ENCODE data around the gene STUM.

Gene STUM

DNA sequence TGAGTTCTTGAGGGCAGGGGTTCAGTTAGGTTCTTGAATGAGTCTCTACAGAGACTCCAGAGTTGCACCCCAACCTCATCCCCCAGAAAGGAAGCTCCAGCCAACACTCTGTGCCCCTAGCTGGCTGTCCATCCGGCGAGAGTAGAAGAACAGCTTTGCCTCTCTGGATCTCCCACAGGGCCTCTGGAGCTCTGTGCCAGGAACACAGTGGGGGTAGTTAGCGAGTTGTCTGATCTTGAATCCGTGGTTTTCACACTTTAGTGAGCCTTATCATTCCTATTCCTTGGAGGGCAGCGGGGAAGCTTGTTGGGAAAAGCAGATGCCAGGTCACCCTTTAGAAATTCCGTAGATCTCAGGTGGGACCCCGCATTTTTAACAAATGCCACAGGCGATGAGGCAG lies 45.0 kb downstream of the STUM start:
- TF ChIP-seq GATA3 (IDR thresholded peaks at IDR 0.05; ENCODE audit: low read depth, low read length), result no peak
- TF ChIP-seq GATA2 (IDR thresholded peaks at IDR 0.05; ENCODE audit: low read depth, low read length), result no peak

DNA sequence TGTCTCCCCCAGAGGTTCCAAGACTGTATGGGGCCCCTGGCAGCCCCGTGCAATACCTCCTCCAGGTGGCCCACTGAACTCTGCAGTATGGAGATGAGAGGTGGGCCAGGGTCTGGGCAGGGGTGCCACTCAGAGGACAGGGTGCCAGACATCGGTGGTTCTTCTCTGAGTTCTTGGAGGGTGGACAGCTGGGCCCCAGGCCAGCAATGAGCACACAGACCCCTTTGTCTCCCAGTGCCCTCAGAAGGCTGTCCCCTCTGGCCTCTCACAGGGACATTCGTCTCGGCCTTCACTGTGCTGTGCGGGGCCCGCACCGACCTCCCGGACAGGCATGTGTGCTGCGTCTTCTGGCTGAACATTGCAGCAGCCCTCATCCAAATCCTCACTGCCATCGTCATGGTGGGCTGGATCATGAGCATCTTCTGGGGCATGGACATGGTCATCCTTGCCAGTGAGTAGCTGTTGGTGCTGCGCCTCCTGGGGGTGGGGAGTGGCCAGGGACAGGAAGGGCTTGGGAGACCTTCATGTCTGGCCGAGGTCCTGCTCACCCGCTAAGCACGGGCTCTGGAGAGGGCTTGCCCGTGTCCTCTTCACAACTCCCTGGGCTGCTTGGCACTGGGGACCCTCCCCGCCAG lies 48.1 kb downstream of the STUM start:
- TF ChIP-seq GATA3 (IDR thresholded peaks at IDR 0.05; ENCODE audit: low read depth, low read length) (no peak), GATA2 (IDR thresholded peaks at IDR 0.05; ENCODE audit: low read depth, low read length) (no peak)

DNA sequence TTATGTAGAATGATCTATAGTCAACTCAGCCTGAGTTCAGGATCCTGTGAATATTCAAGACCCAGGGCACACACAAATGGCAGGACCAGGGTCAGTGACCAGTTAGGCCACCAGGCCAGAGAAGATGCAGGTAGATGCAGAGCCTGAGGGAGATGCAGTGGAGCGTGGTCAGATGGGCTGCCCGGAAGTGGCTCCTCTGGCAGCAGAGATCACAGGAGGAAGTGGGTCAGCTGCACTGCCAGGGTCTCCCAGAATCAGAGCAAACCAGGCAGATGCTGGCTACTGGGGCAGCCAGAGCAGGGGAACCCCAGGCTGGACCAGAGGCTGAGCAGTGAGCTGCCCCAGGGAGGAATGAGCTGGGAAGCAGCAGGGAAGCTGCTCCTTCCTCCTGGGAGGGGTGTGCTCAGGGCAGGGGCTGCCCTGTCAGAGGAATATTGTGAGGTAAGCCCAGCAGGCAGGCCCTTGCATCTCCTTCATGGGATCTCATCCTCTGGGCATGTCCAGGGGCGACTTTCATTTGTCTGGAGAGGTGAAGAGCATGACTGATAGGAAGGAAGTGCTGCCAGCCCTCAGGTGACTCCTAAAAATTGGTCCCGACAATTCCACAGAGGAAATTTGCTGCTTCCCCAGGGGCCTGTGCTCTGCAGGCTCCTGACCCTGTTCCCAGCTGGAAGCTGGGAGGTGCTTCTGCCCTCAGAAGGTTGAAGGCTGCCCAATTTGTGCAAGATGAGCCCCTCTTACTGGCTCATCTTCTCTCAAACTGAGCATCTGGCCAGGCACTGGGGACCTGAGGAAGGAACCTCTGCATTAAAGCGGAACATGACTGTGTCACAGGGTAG lies 49.3 kb downstream of the STUM start:
- TF ChIP-seq GATA3 (IDR thresholded peaks at IDR 0.05; ENCODE audit: low read depth, low read length), result no peak
- no peak for TF ChIP-seq GATA2 (IDR thresholded peaks at IDR 0.05; ENCODE audit: low read depth, low read length)

DNA sequence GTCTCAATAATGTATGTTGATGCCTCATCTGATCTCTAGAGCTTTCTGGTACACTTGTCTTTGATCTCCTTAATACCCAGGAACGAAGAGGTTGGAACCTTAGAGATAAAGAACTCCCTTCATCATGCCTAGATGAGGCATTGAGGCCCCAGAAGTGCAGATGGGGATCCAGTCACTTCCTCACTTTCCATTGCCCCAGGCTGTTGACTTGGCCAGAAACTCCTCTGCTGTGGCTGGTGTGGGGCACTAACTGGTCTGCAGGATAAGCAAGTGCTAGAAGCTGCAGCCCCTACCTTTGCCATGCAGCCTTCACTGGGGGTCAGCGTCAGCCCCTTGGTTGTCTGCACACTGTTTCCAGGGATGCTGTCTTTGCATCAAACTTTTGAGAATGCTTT lies 49.9 kb downstream of the STUM start:
- no peak for TF ChIP-seq GATA2 (IDR thresholded peaks at IDR 0.05; ENCODE audit: low read depth, low read length)
- no peak for TF ChIP-seq GATA3 (IDR thresholded peaks at IDR 0.05; ENCODE audit: low read depth, low read length)

DNA sequence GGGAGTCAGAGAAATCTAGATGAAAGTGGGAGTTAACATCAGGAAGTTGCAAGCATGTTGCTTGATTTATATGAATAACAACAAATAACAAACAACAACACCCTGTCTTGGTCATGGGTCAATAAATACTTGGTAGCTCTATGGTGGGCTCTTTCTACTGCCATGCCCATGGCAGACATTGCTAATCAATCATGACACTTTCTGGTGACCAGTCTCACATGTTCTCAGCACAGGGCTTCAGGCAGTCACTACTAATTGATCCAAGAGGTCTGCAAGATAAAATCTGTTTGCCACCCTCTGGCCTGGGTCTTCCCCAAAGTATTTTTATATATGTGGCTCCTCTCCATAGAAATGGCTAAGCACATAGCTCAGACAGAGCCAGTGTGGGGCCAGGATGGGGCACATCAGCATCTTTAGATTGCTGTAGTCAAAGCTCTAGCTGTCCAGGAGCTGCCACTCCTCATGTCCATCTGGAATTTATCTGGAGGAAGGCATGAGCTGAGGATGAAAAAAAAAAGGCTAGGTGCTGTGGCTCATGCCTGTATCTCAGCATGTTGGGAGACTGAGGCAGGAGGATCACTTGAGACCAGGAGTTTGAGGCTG lies 51.2 kb downstream of the STUM start:
- no peak for TF ChIP-seq GATA3 (IDR thresholded peaks at IDR 0.05; ENCODE audit: low read depth, low read length)
- TF ChIP-seq GATA2 (IDR thresholded peaks at IDR 0.05; ENCODE audit: low read depth, low read length), result no peak

DNA sequence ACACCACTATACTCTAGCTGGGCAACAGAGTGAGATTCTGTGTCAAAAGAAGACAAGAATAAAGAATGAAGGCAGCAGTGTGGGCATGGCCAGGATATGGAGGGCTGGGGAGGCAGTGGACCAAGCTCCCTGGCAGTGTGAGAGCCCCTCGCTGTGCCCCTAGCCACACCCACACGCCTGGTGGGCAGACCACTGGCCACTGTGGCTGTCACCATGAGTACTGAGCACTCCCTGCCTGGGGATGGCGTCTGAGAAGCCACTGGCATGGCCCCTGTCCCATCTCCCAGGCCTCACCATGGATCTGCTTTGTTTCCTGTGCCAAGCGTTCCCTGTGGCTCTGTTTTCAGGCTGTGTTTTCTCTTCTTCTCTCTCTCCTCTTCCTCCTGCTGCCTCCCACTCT lies 51.7 kb downstream of the STUM start:
- TF ChIP-seq GATA2 (IDR thresholded peaks at IDR 0.05; ENCODE audit: low read depth, low read length), result no peak
- TF ChIP-seq GATA3 (IDR thresholded peaks at IDR 0.05; ENCODE audit: low read depth, low read length), result no peak

DNA sequence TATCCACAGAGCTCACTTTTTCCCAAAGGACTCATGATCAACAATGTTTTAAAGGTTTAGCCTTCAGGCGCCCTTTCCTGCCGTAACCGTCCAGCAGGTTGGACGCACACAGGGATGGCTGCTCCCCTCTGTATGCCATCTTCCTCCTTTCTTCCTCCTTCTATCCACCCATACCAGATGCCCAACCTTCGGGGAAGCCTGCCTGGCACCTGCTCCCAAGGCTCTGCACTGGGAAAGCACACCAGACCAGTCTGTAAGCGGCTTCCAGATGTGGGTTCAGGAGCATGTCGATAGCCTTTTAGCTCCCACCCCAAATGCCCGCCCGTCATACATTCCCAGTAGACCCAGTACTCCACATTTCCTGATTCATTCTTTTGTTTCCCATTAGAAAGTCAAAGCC lies 52.9 kb downstream of the STUM start:
- no peak for TF ChIP-seq GATA2 (IDR thresholded peaks at IDR 0.05; ENCODE audit: low read depth, low read length)

DNA sequence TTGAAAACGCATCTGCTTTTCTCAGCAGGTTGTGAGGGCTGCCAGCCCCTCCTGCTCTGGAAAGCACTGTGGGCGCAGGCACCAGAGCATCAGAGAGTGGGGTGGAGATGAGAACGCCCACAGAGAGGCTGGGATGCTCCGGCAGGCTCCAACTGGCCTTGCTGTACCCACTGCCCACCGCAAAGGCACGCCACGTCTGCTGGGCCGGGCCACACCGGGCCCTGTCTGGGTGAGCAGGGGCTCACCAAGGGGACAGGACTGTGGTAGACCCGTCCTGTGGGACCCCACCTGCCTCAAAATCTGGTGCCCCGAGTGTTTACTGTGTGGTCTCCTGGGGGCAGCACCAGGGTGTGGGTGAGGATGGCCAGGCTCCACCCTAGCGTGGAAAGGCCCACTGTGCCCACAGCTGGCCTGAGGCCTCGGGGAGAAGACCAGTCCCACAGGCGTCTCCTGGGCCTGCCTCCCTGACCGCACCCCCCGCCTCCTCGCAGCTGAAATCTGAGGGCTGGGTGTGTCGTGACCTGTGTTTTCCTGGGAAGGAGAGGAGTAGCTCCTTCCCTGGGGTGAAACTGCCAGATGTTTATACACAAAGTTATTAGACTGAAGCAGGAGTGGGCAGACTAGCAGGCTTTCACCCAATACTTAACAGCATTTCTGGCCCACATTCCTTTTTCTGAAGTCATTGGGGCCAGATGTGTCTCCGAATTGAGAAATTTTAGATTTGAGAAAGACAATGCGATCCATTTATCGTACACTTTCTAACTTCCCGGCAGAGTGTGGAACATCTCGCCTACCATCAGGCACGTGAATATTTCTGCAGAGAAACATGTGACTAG lies 53.8 kb downstream of the STUM start:
- TF ChIP-seq GATA2 (IDR thresholded peaks at IDR 0.05; ENCODE audit: low read depth, low read length), result no peak
- TF ChIP-seq GATA3 (IDR thresholded peaks at IDR 0.05; ENCODE audit: low read depth, low read length), result no peak

DNA sequence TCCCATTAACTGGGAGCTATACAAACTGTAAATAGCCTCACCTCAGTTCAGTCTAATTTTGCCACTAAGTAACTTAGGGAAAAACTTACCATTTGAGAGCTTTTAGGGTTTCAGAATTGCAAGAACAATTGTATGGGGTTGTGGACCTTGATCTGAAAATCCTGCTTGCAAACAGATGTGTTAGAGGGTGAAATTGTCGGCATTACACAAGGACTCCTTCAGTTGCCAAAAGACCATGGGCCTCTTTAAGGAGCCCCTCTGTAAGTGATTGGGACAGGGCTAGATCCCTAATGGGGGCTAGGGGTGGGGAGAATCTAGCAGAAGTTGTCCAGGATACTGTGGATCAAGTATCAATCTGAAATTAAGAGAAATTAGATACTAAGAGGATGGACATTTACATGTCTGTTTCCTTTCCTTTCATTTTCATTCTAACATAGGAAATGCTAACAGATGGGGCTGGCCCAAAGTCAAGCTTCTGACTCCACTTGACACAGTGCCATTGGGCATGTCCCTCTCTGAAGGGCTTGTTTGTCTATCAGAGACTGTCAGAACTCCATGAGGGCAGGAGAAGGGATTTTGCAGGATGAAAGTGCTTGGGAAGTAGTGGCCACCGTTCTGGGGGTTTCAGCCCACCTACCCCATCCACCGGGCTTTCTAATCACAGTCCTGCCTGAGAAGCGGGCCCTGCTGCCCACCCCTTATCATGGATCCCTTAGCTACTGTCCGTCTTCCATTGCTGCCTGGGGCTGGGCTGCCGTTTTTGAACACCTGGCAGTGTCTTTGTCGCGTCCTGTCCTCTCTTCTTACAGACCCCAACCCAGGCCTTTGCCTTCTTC lies 54.7 kb downstream of the STUM start:
- TF ChIP-seq GATA2 (IDR thresholded peaks at IDR 0.05; ENCODE audit: low read depth, low read length) (no peak), GATA3 (IDR thresholded peaks at IDR 0.05; ENCODE audit: low read depth, low read length) (no peak)

DNA sequence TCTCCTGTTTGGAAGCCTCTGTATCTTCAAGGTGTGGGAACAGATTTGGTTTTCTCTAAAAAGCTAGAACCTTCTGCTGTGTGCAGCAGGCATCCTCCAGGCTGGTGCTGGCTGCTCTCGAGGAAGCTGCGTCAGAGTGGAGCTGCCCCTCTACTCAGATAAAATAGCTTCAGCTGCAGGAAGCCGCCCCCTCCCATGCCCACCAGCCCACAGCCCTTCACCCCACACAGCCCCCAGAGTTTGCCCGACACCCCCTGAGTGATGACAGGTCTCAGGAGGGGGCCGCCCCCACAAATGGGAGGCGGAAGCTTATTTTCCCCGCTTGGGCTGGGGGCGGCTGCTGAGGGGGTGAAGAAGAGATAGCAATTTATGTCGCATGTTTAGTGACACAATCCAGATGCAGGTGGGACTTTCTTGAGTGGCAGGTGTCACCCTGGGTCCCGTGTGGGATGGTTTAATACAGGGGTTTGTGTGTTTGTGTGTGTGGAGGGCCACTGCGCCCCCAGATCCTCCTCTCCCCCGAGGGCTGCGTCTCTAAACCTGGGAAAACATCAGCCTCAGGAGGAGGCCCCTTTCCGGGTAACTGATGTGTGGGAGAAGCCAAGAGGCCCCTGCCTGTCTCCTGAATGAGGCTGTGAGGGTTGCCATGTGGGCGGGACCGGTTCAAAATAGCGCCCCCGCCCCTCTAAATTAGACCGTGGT lies 55.4 kb downstream of the STUM start:
- TF ChIP-seq GATA2 (IDR thresholded peaks at IDR 0.05; ENCODE audit: low read depth, low read length) (no peak), GATA3 (IDR thresholded peaks at IDR 0.05; ENCODE audit: low read depth, low read length) (no peak)

DNA sequence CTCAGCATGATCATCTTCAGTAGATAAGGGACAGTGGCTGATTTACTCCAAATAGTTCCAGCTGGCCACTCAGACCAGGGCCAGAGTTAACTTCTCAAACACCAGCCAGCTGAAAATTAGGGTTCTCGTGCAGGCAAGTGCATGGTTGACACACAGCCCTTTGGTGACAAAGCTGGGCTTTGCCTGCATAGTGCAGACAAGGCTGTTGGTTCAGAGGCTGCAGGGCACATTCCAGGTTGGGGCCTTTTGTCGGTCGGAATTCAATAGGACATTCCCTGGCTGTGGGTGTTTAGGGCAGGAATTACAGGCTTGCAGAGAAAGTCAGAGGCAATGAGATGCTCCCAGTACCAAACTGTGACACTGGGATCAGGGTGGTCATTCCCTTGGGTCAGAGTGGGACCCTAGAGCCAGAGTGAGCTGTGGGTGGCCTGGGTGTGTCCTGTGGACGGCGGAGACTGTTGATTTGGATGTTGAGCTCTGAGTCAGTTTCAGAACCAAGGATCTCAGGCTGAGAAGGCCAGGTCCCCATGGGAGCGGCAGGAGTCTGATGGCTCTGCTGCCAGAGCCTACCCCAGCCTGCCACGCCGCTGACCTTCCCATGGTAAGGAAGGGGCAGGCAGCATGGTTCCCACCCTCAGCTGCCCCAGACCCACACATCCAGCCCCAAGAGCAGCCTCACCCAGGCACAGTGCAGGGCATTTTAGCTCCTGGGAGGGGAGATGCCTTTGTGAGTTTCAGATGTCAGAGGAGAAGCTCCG lies 56.2 kb downstream of the STUM start:
- TF ChIP-seq GATA3 (IDR thresholded peaks at IDR 0.05; ENCODE audit: low read depth, low read length) (no peak), GATA2 (IDR thresholded peaks at IDR 0.05; ENCODE audit: low read depth, low read length) (no peak)

DNA sequence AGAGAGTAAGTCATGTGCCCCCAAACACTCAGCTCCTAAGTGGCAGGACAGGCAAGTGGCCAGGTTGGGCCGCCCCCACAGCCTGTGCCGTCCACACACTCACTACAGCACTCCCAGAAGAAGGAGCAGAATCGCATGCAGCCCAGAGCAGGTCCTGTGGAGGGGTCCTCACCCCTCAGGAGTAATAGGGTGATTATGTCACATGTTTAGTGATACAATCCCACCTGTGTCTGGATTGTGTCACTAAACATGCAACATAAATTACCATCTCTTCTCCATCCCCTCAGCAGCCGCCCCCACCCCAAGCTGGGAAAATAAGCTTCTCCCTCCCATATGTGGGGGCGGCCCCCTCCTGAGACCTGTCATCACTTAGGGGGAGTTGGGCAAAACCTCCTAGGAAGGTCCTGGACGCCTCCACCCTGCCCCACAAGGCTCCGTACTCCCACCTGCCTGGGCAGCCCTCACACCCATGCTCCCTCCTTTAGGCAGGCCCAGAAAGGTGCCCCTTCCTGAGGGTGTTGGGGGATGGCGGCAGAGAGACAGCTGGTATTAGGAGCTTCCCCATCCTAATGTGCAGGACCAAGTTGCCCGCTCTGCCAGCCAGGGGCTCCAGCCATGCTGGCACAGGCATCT lies 56.9 kb downstream of the STUM start:
- TF ChIP-seq GATA2 (IDR thresholded peaks at IDR 0.05; ENCODE audit: low read depth, low read length), result no peak
- no peak for TF ChIP-seq GATA3 (IDR thresholded peaks at IDR 0.05; ENCODE audit: low read depth, low read length)

Measured in SH-SY5Y (cell line).